H9 (cell line): ENCODE results near the gene GNA12. TPM values are rescaled to one million over a fixed set of nuclear protein-coding genes. Genes with fewer than 3 reads are reported as not detected.
A peak's percentile ranks its signal among the peaks of the same experiment; 100 is the strongest.

ENCODE experiments used
- DNase-seq: peaks from one replicate; pipeline ENCODE4 v3.0.0-alpha.2; 2017
- H2AFZ ChIP-seq: one replicate; pipeline ENCODE4 v1.6.1; 2013; ENCODE audit warnings: mild to moderate bottlenecking, low read length, control low read depth, moderate library complexity
- H2AK5ac ChIP-seq: 2 replicates; pipeline ENCODE4 v1.6.1; 2013; ENCODE audit warnings: low read length, control low read depth, mixed read lengths; ENCODE audit not compliant: insufficient read length
- H2BK120ac ChIP-seq: one replicate; pipeline ENCODE4 v1.6.1; 2013; ENCODE audit warnings: low read depth, mild to moderate bottlenecking, low read length, control low read depth, inconsistent platforms; ENCODE audit not compliant: poor library complexity, severe bottlenecking
- H2BK12ac ChIP-seq: 2 replicates; pipeline ENCODE4 v1.6.1; 2013; ENCODE audit warnings: low read length, control low read depth, mixed read lengths, low read depth; ENCODE audit not compliant: insufficient read length
- H2BK15ac ChIP-seq: 2 replicates; pipeline ENCODE4 v1.6.1; 2013; ENCODE audit warnings: low read depth, low read length, control low read depth
- H2BK20ac ChIP-seq: one replicate; pipeline ENCODE4 v1.6.1; 2013; ENCODE audit warnings: low read depth, mild to moderate bottlenecking, low read length, control low read depth, inconsistent platforms; ENCODE audit not compliant: poor library complexity, severe bottlenecking
- H2BK5ac ChIP-seq: 2 replicates; pipeline ENCODE4 v1.6.1; 2013; ENCODE audit warnings: low read length, control low read depth, mixed read lengths; ENCODE audit not compliant: insufficient read length
- H3K14ac ChIP-seq: 2 replicates; pipeline ENCODE4 v1.6.1; 2013; ENCODE audit warnings: low read length, control low read depth; ENCODE audit not compliant: insufficient read depth
- H3K18ac ChIP-seq: 2 replicates; pipeline ENCODE4 v1.6.1; 2013; ENCODE audit warnings: low read depth, mild to moderate bottlenecking, mixed read lengths, low read length, control low read depth; ENCODE audit not compliant: insufficient read length
- H3K23ac ChIP-seq: 2 replicates; pipeline ENCODE4 v1.6.1; 2013; ENCODE audit warnings: low read length, control low read depth, mixed read lengths, low read depth; ENCODE audit not compliant: insufficient read length
- H3K23me2 ChIP-seq: 2 replicates; pipeline ENCODE4 v1.6.1; 2013; ENCODE audit warnings: low read depth, mild to moderate bottlenecking, mixed read lengths, low read length, control low read depth; ENCODE audit not compliant: insufficient read length, poor library complexity, severe bottlenecking
- H3K27ac ChIP-seq: 2 replicates; pipeline ENCODE4 v1.5.1; 2013; ENCODE audit warnings: low read length, control low read depth, mixed read lengths, low read depth; ENCODE audit not compliant: insufficient read length
- H3K27me3 ChIP-seq: 2 replicates; pipeline ENCODE4 v1.6.1; 2013; ENCODE audit warnings: low read length, control low read depth, inconsistent platforms; ENCODE audit not compliant: insufficient read depth
- H3K4ac ChIP-seq: 2 replicates; pipeline ENCODE4 v1.6.1; 2013; ENCODE audit warnings: low read depth, mild to moderate bottlenecking, control low read depth, inconsistent platforms, low read length, moderate library complexity
- H3K4me1 ChIP-seq: 2 replicates; pipeline ENCODE4 v1.6.1; 2013; ENCODE audit warnings: low read length, control low read depth, inconsistent platforms; ENCODE audit not compliant: insufficient read depth
- H3K4me2 ChIP-seq: 2 replicates; pipeline ENCODE4 v1.6.1; 2013; ENCODE audit warnings: low read length, control low read depth, mixed read lengths; ENCODE audit not compliant: insufficient read length, insufficient read depth
- H3K56ac ChIP-seq: 2 replicates; pipeline ENCODE4 v1.6.1; 2013; ENCODE audit warnings: low read depth, mild to moderate bottlenecking, mixed read lengths, low read length, control low read depth; ENCODE audit not compliant: insufficient read length
- H3K79me1 ChIP-seq: 2 replicates; pipeline ENCODE4 v1.6.1; 2013; ENCODE audit warnings: low read depth, mild to moderate bottlenecking, moderate library complexity, low read length, control low read depth, inconsistent platforms; ENCODE audit not compliant: insufficient read depth, poor library complexity, severe bottlenecking
- H3K79me2 ChIP-seq: 2 replicates; pipeline ENCODE4 v1.6.1; 2013; ENCODE audit warnings: low read length, control low read depth, inconsistent platforms; ENCODE audit not compliant: insufficient read depth
- H3K9ac ChIP-seq: 2 replicates; pipeline ENCODE4 v1.6.1; 2013; ENCODE audit warnings: low read length, control low read depth, mixed read lengths; ENCODE audit not compliant: insufficient read length; ENCODE audit errors: extremely low read depth
- H3K9me3 ChIP-seq: one replicate; pipeline ENCODE4 v1.6.1; 2013; ENCODE audit warnings: low read depth, low read length, inconsistent platforms; ENCODE audit not compliant: control insufficient read depth
- H3T11ph ChIP-seq: one replicate; pipeline ENCODE4 v1.6.1; 2013; ENCODE audit warnings: mild to moderate bottlenecking, low read length, control low read depth, inconsistent platforms
- H4K20me1 ChIP-seq: one replicate; pipeline ENCODE4 v1.6.1; 2013; ENCODE audit not compliant: control insufficient read depth, insufficient read length, insufficient read depth
- H4K5ac ChIP-seq: 2 replicates; pipeline ENCODE4 v1.6.1; 2013; ENCODE audit warnings: low read depth, mild to moderate bottlenecking, mixed read lengths, low read length, control low read depth; ENCODE audit not compliant: insufficient read length
- H4K8ac ChIP-seq: replicated peaks from 2 replicates; pipeline ENCODE4 v1.6.1; 2013; ENCODE audit warnings: low read length, control low read depth, mixed read lengths, low read depth; ENCODE audit not compliant: insufficient read length
- H4K91ac ChIP-seq: 2 replicates; pipeline ENCODE4 v1.6.1; 2013; ENCODE audit warnings: low read depth, mild to moderate bottlenecking, moderate library complexity, mixed read lengths, low read length, control low read depth; ENCODE audit not compliant: insufficient read length
- H3K27ac Mint-ChIP-seq, 3 experiments: 2 replicates in 2 of 3; 3 replicates in 1 of 3; pipeline ENCODE4 v1.8.0; 2020 to 2021; ENCODE audit warnings: mixed read lengths in 3 of 3, mild to moderate bottlenecking in 1 of 3, moderate library complexity in 1 of 3
- H3K27me3 Mint-ChIP-seq: 2 replicates; pipeline ENCODE4 v1.8.0; 2021; ENCODE audit warnings: low read depth, mild to moderate bottlenecking, moderate library complexity, mixed read lengths
- H3K36me3 Mint-ChIP-seq, 3 experiments: 2 replicates in 2 of 3; 3 replicates in 1 of 3; pipeline ENCODE4 v1.8.0; 2020 to 2021; ENCODE audit warnings: low read depth in 3 of 3, mixed read lengths in 3 of 3; ENCODE audit not compliant: insufficient read depth in 1 of 3
- H3K4me1 Mint-ChIP-seq, 2 experiments: 2 replicates each; pipeline ENCODE4 v1.8.0; 2020; ENCODE audit warnings: mixed read lengths in 2 of 2
- H3K4me3 Mint-ChIP-seq, 2 experiments: 2 replicates in 1 of 2; 3 replicates in 1 of 2; pipeline ENCODE4 v1.8.0; 2020 to 2021; ENCODE audit warnings: mild to moderate bottlenecking in 2 of 2, mixed read lengths in 2 of 2, moderate library complexity in 1 of 2
- H3K9me3 Mint-ChIP-seq, 2 experiments: 2 replicates in 1 of 2; 3 replicates in 1 of 2; pipeline ENCODE4 v1.8.0; 2020; ENCODE audit warnings: mild to moderate bottlenecking in 2 of 2, mixed read lengths in 2 of 2, moderate library complexity in 1 of 2
- CTCF ChIP-seq: fragments of 200-600 bp; sonication (generic); conservative IDR thresholded peaks from 3 replicates; pipeline ENCODE4 v1.8.0; 2021; ENCODE audit warnings: antibody characterized with exemption, mild to moderate bottlenecking
- WGBS: extraction: QIAGEN DNeasy Blood & Tissue Kit; methylation state at CpG from one replicate; pipeline ENCODE4 v1.1.7; 2013; ENCODE audit warnings: missing lambda C conversion rate, low lambda C conversion rate, mixed read lengths; ENCODE audit not compliant: insufficient read length; ENCODE audit errors: extremely low coverage; 5-methylcytosine and 5-hydroxymethylcytosine counted together
- total RNA-seq: library from RNA; stranded (reverse); gene quantifications from 2 replicates; pipeline ENCODE4 v1.2.1, GENCODE V29; 2021

The GNA12 gene
- total RNA-seq, 1 experiment from 2014 or later, result 60.2 TPM

GRCh38 chr7:2886900-2887299 is 42.8 kb upstream of the GNA12 start:
- H3K4me2 ChIP-seq, result no peak overlapping the region
- H3K18ac ChIP-seq, result no peak overlapping the region
- H2BK12ac ChIP-seq, result no peak overlapping the region
- H3K14ac ChIP-seq, result no peak overlapping the region
- H2BK20ac ChIP-seq, result no peak overlapping the region
- no peak overlapping the region for H2BK120ac ChIP-seq
- H2AFZ ChIP-seq, result no peak overlapping the region
- Mint-ChIP-seq H3K4me1 (peaks cover 7 to 21% of the 10 kb centered on the region in 2 experiments), H3K4me3 (no peak overlapping the region), H3K9me3 (no peaks in the 10 kb centered on the region), H3K27ac (no peak overlapping the region), H3K27me3 (no peaks in the 10 kb centered on the region), H3K36me3 (no peaks in the 10 kb centered on the region)
- no peak overlapping the region for H3K23ac ChIP-seq
- H3K4me1 ChIP-seq, result no peaks in the 10 kb centered on the region
- H4K5ac ChIP-seq, result no peak overlapping the region
- no peaks in the 10 kb centered on the region for H3K27me3 ChIP-seq
- no peaks in the 10 kb centered on the region for H3K23me2 ChIP-seq
- H4K8ac ChIP-seq, result no peak overlapping the region
- no peaks in the 10 kb centered on the region for H4K20me1 ChIP-seq
- H2AK5ac ChIP-seq, result no peak overlapping the region
- H3K9ac ChIP-seq, result no peak overlapping the region
- H3K79me2 ChIP-seq, result no peaks in the 10 kb centered on the region
- no peak overlapping the region for H3K56ac ChIP-seq
- WGBS, result no CpG with 5 or more reads among the region's 12 CpGs
- no peak overlapping the region for H3T11ph ChIP-seq
- DNase-seq, result peak; percentile 77
- H3K27ac ChIP-seq, result no peak overlapping the region
- H2BK15ac ChIP-seq, result no peak overlapping the region
- no peaks in the 10 kb centered on the region for H3K79me1 ChIP-seq
- peak; percentile 75 for TF ChIP-seq CTCF
- no peak overlapping the region for H3K4ac ChIP-seq
- H3K9me3 ChIP-seq, result no peaks in the 10 kb centered on the region
- no peak overlapping the region for H2BK5ac ChIP-seq
- no peak overlapping the region for H4K91ac ChIP-seq
